Endothelial cell of umbilical vein (primary cell): ENCODE results near the gene RETSAT.

Source experiments
- EZH2 ChIP-seq: IDR thresholded peaks from 2 replicates; pipeline ENCODE4 v1.6.1; 2012; ENCODE audit warnings: borderline replicate concordance, low read depth, mild to moderate bottlenecking, moderate library complexity, low read length, inconsistent platforms; ENCODE audit not compliant: severe bottlenecking
- FOS ChIP-seq: IDR thresholded peaks from 2 replicates; pipeline ENCODE4 v1.6.1; 2011; ENCODE audit warnings: mild to moderate bottlenecking, low read length, moderate library complexity, borderline replicate concordance; ENCODE audit not compliant: insufficient read depth
- GATA2 ChIP-seq: IDR thresholded peaks from 2 replicates; pipeline ENCODE4 v1.7.0; 2011; ENCODE audit warnings: low read depth, mild to moderate bottlenecking, moderate library complexity, mixed read lengths, low read length; ENCODE audit not compliant: insufficient read length, insufficient read depth
- JUN ChIP-seq: IDR thresholded peaks from 2 replicates; pipeline ENCODE4 v1.6.1; 2011; ENCODE audit warnings: borderline replicate concordance, low read depth; ENCODE audit not compliant: insufficient read length, insufficient read depth
- MYC ChIP-seq: IDR thresholded peaks from one replicate; pipeline ENCODE4 v1.6.1; 2011; ENCODE audit warnings: mild to moderate bottlenecking, low read depth, low read length
- POLR2A ChIP-seq: IDR thresholded peaks from 2 replicates; pipeline ENCODE4 v1.6.1; 2012; ENCODE audit warnings: low read depth, mild to moderate bottlenecking, control low read depth, low read length
- POLR2AphosphoS5 ChIP-seq: IDR thresholded peaks from 2 replicates; pipeline ENCODE4 v1.6.1; 2012; ENCODE audit warnings: low read depth, mild to moderate bottlenecking, control low read depth, low read length, moderate library complexity; ENCODE audit not compliant: insufficient read depth
- TF ChIP-seq, protein P1 (sequence below), 2 donors: IDR thresholded peaks; 1 replicate in 1 of 2; 2 replicates in 1 of 2; pipeline ENCODE4 v1.5.1; 2011; ENCODE audit warnings: low read length in 2 of 2, mild to moderate bottlenecking in 2 of 2, moderate library complexity in 2 of 2, control low read depth in 1 of 2, inconsistent platforms in 1 of 2, low read depth in 1 of 2; ENCODE audit not compliant: insufficient read depth in 1 of 2; ENCODE audit errors: extremely low read depth in 1 of 2
- TF ChIP-seq, protein P2 (sequence below): IDR thresholded peaks from 2 replicates; pipeline ENCODE4 v1.6.1; 2011; ENCODE audit not compliant: insufficient read depth, insufficient read length

GRCh38 chr2:85327160-85327821 lies 27.0 kb downstream of the RETSAT start:
- TF ChIP-seq, protein P1, sequence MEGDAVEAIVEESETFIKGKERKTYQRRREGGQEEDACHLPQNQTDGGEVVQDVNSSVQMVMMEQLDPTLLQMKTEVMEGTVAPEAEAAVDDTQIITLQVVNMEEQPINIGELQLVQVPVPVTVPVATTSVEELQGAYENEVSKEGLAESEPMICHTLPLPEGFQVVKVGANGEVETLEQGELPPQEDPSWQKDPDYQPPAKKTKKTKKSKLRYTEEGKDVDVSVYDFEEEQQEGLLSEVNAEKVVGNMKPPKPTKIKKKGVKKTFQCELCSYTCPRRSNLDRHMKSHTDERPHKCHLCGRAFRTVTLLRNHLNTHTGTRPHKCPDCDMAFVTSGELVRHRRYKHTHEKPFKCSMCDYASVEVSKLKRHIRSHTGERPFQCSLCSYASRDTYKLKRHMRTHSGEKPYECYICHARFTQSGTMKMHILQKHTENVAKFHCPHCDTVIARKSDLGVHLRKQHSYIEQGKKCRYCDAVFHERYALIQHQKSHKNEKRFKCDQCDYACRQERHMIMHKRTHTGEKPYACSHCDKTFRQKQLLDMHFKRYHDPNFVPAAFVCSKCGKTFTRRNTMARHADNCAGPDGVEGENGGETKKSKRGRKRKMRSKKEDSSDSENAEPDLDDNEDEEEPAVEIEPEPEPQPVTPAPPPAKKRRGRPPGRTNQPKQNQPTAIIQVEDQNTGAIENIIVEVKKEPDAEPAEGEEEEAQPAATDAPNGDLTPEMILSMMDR (IDR thresholded peaks at IDR 0.05; ENCODE audit: extremely low read depth in 1 of 2, insufficient read depth in 1 of 2, low read depth in 1 of 2, low read length in 2 of 2): no peak
- no peak for TF ChIP-seq POLR2A
- TF ChIP-seq GATA2: no peak
- TF ChIP-seq EZH2: no peak
- no peak for TF ChIP-seq FOS
- no peak for TF ChIP-seq POLR2AphosphoS5
- TF ChIP-seq MYC: no peak
- TF ChIP-seq JUN: no peak
- TF ChIP-seq, protein P2, sequence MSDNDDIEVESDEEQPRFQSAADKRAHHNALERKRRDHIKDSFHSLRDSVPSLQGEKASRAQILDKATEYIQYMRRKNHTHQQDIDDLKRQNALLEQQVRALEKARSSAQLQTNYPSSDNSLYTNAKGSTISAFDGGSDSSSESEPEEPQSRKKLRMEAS: no peak
